Naive thymus-derived CD8-positive, alpha-beta T cell (primary cell): ENCODE data around the gene IFNGR2. TPM values are rescaled to one million over a fixed set of nuclear protein-coding genes. Genes with fewer than 3 reads are reported as not detected.
"Not testable (repeated sequence)": the region's sequence is repeated elsewhere in the genome, so short reads cannot be mapped to it uniquely, and the experiment has no call there.

ENCODE experiments used
- ATAC-seq, 2 donors: fragments of 150-1000 bp; cut with Tn5 transposase in 1 of 2; sonication (Bioruptor Pico), chemical (Tn5 transposase) in 1 of 2; 1 replicate in 1 of 2; 2 replicates in 1 of 2; pipeline ENCODE4 v1.10.0; 2021; ENCODE audit warnings: mild to moderate bottlenecking in 2 of 2, moderate library complexity in 2 of 2
- POLR2A ChIA-PET: fragments of 350-600 bp; sonication (Branson Sonifier 250); formaldehyde crosslinking; loops from one replicate; lab custom pipeline; 2021; ENCODE audit warnings: antibody characterized with exemption; lab: Charles Lee
- DNase-seq, 10 donors: peaks; one replicate each; pipeline versions ENCODE4 v3.0.0 to v3.0.0-alpha.2; 2020 to 2022
- H3K27ac Mint-ChIP-seq, 10 donors: one replicate each; pipeline ENCODE4 v1.8.0; 2020 to 2022; ENCODE audit warnings: mild to moderate bottlenecking in 10 of 10, mixed read lengths in 10 of 10, moderate library complexity in 4 of 10, inconsistent platforms in 1 of 10
- H3K27me3 Mint-ChIP-seq, 5 donors: one replicate each; pipeline ENCODE4 v1.8.0; 2021 to 2022; ENCODE audit warnings: mixed read lengths in 5 of 5
- H3K36me3 Mint-ChIP-seq, 3 donors: one replicate each; pipeline ENCODE4 v1.8.0; 2020 to 2022; ENCODE audit warnings: mixed read lengths in 3 of 3, mild to moderate bottlenecking in 2 of 3, inconsistent platforms in 1 of 3
- H3K4me1 Mint-ChIP-seq, 4 donors: one replicate each; pipeline ENCODE4 v1.8.0; 2021 to 2022; ENCODE audit warnings: mixed read lengths in 4 of 4
- H3K4me3 Mint-ChIP-seq, 10 donors: one replicate each; pipeline ENCODE4 v1.8.0; 2020 to 2022; ENCODE audit warnings: mild to moderate bottlenecking in 10 of 10, mixed read lengths in 10 of 10, moderate library complexity in 6 of 10, inconsistent platforms in 1 of 10
- H3K9me3 Mint-ChIP-seq, 9 donors: one replicate each; pipeline ENCODE4 v1.8.0; 2020 to 2022; ENCODE audit warnings: mixed read lengths in 9 of 9, mild to moderate bottlenecking in 3 of 9, inconsistent platforms in 1 of 9, moderate library complexity in 1 of 9
- polyA plus RNA-seq, 3 donors: library from polyadenylated mRNA; unstranded; fragments of 300-500 nt; fragmentation: Illumina TruSeq; gene quantifications; one replicate each; pipeline ENCODE4 v1.2.3, GENCODE V29; 2021
- total RNA-seq, 8 experiments: library from RNA in 2 of 8; stranded (reverse) in 2 of 8; gene quantifications; one replicate each; pipeline ENCODE4 v1.2.3 and lab custom pipeline; 2021 to 2026

IFNGR2 gene
- total and polyA plus RNA-seq, 5 experiments from 2014 or later = 11.3 to 30.9 (median 24.4) TPM

DNA sequence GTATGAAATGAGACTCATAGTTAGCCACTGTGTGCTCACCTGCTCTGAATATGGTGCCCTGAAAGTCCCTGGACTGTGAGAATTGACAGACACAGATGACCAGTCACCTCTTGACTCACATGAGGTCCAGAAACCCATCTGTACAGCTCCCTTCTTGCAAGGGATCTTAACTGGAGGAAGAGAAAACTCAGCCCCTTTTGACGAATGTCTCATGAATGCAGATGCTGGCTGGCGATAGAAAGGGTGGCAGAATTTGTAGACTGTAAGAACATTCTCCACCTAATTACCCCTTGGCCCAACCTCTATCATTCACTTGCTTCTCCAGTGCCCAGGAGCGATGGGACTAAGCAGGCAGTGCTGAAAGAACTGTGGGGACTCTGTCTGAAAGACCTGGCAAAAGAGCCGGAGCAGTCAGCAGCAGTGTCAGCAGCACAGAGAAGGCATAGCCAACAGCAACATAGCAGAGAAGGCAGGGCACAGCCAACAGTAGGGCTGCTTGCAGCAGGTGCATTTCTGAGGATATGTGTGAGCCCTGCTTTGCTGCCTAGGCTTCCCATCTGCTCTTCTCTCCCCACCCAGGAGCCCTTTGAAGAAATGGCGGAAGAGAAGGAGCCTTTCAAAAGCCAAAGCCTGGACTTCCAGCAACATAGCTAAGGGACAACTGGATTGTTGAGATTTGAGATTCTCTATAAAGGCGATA is 25.8 kb upstream of the IFNGR2 start:
- DNase-seq (no peak), ATAC-seq (no peak)
- Mint-ChIP-seq H3K36me3 (no peaks in the 10 kb centered on the region), H3K27me3 (peaks cover 0 to 2% (median 0%) of the 10 kb centered on the region in 5 donors), H3K9me3 (peaks cover 0 to 2% (median 0%) of the 10 kb centered on the region in 9 donors), H3K27ac (peak overlapping the region in 3 of 10 donors; percentile 36 to 59 (median 57)), H3K4me1 (peaks cover 18 to 75% (median 38%) of the 10 kb centered on the region in 4 donors), H3K4me3 (no peak overlapping the region)
- POLR2A ChIA-PET = interaction anchor here (0.6 to 1.0 kb wide), 8 partner anchors 9 to 762 kb away, joined by 3 to 5 read pairs (median 3); no protein-coding TSS in a partner anchor

DNA sequence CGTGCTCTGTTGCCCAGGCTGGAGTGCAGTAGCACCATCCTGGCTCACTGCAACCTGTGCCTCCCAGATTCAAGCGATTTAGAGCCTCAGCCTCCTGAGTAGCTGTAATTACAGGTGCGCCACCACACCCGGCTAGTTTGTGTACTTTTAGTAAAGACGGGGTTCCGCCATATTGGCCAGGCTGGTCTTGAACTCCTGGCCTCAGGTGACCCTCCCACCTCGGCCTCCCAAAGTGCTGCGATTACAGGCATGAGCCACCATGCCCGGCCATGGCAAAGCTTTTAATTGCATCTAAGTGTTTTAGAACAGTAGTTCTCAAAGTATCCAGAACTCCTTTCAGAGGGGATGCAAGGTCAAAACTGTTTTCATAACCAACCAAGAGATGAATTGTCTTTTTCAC is 25.1 kb upstream of the IFNGR2 start:
- peaks cover 0 to 2% (median 0%) of the 10 kb centered on the region in 5 donors for H3K27me3 Mint-ChIP-seq
- H3K27ac Mint-ChIP-seq = peak overlapping the region in 1 of 10 donors; percentile 59
- H3K4me1 Mint-ChIP-seq = peaks cover 21 to 79% (median 45%) of the 10 kb centered on the region in 4 donors
- no peak overlapping the region for H3K4me3 Mint-ChIP-seq
- no peaks in the 10 kb centered on the region for H3K36me3 Mint-ChIP-seq
- POLR2A ChIA-PET = interaction anchor here (0.6 to 1.0 kb wide), 4 partner anchors 10 to 79 kb away, joined by 3 to 5 read pairs (median 3); no protein-coding TSS in a partner anchor
- ATAC-seq (no peak), DNase-seq (no peak)
- peaks cover 0 to 2% (median 0%) of the 10 kb centered on the region in 9 donors for H3K9me3 Mint-ChIP-seq

DNA sequence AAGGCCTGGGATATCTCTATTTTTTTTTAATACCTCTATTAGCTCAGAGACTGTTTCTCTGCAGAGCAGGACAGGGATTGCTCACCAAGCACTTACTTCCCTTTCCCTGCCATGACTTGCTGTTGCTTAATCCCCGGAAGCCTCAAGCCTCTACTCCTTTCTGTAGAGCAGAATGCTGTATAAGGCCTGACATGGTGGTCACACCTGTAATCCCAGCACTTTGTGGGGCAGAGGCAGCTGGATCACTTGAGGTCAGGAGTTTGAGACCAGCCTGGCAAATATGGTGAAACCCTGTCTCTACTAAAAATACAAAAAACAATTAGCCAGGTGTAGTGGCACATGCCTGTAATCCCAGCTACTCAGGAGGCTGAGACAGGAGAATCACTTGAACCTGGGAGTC is 23.3 kb upstream of the IFNGR2 start:
- Mint-ChIP-seq H3K27ac (peak overlapping the region; percentile 86 to 95 (median 91)), H3K4me3 (peak overlapping the region; percentile 22 to 80 (median 68)), H3K4me1 (peaks cover 28 to 82% (median 61%) of the 10 kb centered on the region in 4 donors)
- DNase-seq, H3K27me3 Mint-ChIP-seq, H3K9me3 Mint-ChIP-seq, ATAC-seq, H3K36me3 Mint-ChIP-seq: not testable (repeated sequence)
- POLR2A ChIA-PET = interaction anchor here (0.7 to 3.9 kb wide), 7 partner anchors 19 to 145 kb away, joined by 3 to 46 read pairs (median 3); partner anchors contain the start of genes IFNAR1, IL10RB and TMEM50B

DNA sequence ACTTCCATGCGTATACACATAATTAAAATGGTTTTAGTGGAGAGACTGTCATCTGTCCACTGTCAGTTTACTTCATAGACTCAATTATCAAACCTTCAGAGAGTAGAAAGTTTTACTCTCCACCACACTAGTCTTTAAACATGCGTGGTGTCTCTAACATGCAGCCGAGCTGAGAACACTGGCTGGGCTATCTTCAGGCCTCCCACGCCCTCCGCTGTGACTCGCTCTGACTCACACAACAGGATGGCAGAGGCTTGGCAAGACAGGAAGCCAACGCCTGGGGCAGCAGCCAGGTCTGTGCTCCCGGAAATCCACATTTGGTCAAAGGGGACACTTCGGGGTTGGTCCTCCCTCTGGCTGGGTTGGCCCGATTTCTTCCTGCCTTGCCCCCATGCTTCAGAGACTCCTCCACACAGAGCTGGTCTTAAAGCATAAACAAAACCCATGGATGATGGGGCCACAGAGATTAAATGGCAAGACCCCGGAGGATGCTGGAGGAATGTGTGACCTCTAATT is 22.7 kb upstream of the IFNGR2 start:
- peak overlapping the region; percentile 86 to 95 (median 91) for H3K27ac Mint-ChIP-seq
- H3K36me3 Mint-ChIP-seq = no peaks in the 10 kb centered on the region
- POLR2A ChIA-PET = interaction anchor here (0.8 to 3.9 kb wide), 10 partner anchors 19 to 194 kb away, joined by 3 to 46 read pairs (median 4); partner anchors contain the start of genes IFNAR1, IL10RB and TMEM50B
- H3K9me3 Mint-ChIP-seq = peaks cover 0 to 2% (median 0%) of the 10 kb centered on the region in 9 donors
- DNase-seq = peak; percentile 50 to 92 (median 74)
- peak; percentile 74 to 77 for ATAC-seq
- no peaks in the 10 kb centered on the region for H3K27me3 Mint-ChIP-seq
- H3K4me1 Mint-ChIP-seq = peaks cover 27 to 82% (median 61%) of the 10 kb centered on the region in 4 donors
- H3K4me3 Mint-ChIP-seq = peak overlapping the region; percentile 19 to 80 (median 68)

DNA sequence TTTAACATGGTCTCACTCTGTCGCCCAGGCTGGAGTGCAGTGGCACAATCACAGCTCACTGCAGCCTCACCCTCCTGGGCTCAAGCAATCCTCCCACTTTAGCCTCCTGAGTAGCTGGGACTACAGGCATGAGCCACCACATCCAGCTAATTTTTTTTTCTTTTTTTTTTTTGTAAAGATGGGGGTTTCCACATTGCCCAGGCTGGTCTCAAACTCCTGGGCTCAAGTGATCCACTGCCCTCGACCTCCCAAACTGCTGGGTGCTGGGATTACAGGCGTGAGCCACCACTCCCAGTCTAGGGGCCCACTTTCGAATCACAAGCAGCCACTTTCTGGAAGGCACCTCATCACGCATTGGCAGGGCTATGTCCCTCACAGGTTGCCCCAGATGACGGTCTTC is 21.8 kb upstream of the IFNGR2 start:
- peak overlapping the region in 7 of 10 donors; percentile 63 to 82 (median 77) for H3K4me3 Mint-ChIP-seq
- not testable (repeated sequence) for H3K27me3 Mint-ChIP-seq, ATAC-seq, H3K36me3 Mint-ChIP-seq, H3K9me3 Mint-ChIP-seq, DNase-seq
- H3K4me1 Mint-ChIP-seq = peaks cover 28 to 82% (median 67%) of the 10 kb centered on the region in 4 donors
- H3K27ac Mint-ChIP-seq = peak overlapping the region; percentile 86 to 95 (median 91)
- POLR2A ChIA-PET = interaction anchor here (0.8 to 3.9 kb wide), 8 partner anchors 20 to 197 kb away, joined by 3 to 46 read pairs (median 4); partner anchors contain the start of gene IFNAR1

DNA sequence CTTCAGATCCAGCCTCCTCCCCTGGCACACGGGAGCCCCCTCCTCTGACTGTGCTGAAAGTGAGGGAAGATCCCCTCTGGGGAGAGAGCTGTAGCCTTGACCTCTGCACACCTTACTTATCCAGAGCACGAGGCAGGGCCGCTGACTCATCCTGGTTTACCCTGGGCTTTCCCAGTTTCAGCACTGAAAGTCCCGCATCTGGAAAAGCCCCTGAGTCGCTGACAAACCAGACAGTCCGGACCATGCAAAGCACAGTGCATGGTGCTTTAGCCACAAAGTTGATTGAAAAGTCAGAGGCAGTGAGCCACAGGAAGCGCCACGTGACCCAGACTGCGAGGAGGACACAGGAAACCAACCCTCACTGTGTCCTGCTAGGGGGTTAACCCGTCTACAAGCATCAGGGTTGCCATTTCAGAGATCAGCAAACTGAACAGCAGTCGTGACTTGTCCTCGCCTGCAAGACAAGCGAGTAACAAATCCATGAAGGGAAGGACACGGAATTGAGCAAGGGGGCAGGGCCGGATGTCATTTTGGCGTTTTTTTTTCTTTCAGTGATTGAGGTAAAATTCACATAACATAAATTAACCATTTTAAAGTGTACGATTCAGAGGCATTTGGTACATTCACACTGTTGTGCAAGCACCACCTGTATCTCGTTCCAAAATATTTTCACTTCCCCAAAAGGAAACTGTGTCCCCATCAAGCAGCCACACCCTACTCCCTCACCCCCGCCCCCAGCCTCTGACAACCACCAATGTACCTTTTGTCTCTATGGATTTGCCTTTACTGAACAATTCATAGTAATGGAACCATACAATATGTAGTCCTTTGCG is 19.9 kb upstream of the IFNGR2 start:
- peak overlapping the region; percentile 61 to 95 (median 89) for H3K27ac Mint-ChIP-seq
- H3K4me3 Mint-ChIP-seq = peak overlapping the region; percentile 77 to 92 (median 88)
- H3K9me3 Mint-ChIP-seq = peaks cover 0 to 2% (median 0%) of the 10 kb centered on the region in 9 donors
- peaks cover 0 to 1% (median 0%) of the 10 kb centered on the region in 5 donors for H3K27me3 Mint-ChIP-seq
- DNase-seq = peak; percentile 22 to 74 (median 46)
- peaks cover 25 to 75% (median 67%) of the 10 kb centered on the region in 4 donors for H3K4me1 Mint-ChIP-seq
- peak; percentile 35 to 36 for ATAC-seq
- H3K36me3 Mint-ChIP-seq = no peaks in the 10 kb centered on the region
- POLR2A ChIA-PET = interaction anchor here (0.6 to 3.9 kb wide), 7 partner anchors 19 to 655 kb away, joined by 3 to 46 read pairs (median 5); partner anchors contain the start of genes GART, IFNAR1, SON and SYNJ1

DNA sequence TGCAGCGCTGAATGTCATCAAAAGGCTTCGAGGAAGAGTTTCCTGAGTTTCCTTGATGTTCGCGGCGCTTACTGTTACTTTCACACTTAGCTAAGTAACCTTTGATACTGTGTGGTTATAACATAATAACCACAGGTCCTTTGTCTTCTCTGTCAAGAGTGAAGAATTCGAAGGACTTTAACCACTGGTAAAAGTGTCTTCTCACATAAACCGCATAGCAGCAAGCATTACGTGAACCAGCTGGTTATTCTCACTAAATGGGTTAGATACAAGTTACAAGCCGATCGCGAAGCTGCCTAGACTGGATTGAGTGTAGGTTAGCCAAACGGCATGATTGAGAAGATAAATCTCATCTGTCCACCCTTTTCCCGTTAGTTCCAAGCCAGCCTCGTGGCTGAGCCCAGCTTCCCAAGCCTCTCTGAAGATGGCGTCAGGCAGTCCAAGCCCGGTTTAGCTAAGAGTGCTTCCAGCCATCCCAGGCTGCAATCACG is 18.3 kb upstream of the IFNGR2 start:
- H3K9me3 Mint-ChIP-seq = peaks cover 0 to 2% (median 0%) of the 10 kb centered on the region in 9 donors
- peak overlapping the region; percentile 66 to 89 (median 80) for H3K4me3 Mint-ChIP-seq
- H3K27me3 Mint-ChIP-seq = peaks cover 0 to 3% (median 0%) of the 10 kb centered on the region in 5 donors
- ATAC-seq (peak; percentile 59 to 74), DNase-seq (peak in 6 of 10 donors; percentile 28 to 81 (median 65))
- POLR2A ChIA-PET = interaction anchor here (0.6 to 2.9 kb wide), 14 partner anchors 10 to 613 kb away, joined by 3 to 29 read pairs (median 4); partner anchors contain the start of genes IFNAR1, IFNGR2, PAXBP1 and SON
- peak overlapping the region; percentile 55 to 95 (median 88) for H3K27ac Mint-ChIP-seq
- H3K36me3 Mint-ChIP-seq = no peaks in the 10 kb centered on the region
- peaks cover 23 to 68% (median 61%) of the 10 kb centered on the region in 4 donors for H3K4me1 Mint-ChIP-seq

DNA sequence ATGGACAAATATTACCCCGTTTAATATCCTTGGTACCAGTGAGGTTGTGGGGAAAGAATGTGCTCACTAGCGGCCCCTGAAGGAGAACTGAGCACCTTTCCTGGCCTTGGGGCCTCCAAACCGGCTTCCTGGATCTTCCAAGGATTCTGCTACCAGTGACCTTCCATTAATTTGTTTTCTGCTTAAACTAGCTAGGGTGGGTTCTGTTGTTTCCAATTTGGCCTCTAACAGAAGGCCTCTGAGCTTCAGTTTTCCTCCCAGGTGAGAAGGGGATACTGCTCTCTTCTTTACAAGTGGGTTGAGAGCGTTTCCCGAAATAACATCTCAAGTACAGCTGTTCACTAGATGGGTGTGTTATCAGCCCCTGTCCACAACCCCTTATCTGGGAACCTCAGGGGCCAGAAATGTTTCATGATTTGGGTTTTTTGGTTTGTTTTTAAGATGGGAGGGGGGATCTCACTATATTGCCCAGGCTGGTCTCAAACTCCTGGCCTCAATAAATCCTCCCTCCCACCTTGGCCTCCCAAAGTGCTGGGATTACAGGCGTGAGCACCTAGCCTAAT is 16.9 kb upstream of the IFNGR2 start:
- Mint-ChIP-seq H3K36me3 (no peaks in the 10 kb centered on the region), H3K27me3 (peaks cover 0 to 3% (median 0%) of the 10 kb centered on the region in 5 donors), H3K9me3 (no peaks in the 10 kb centered on the region), H3K4me3 (peak overlapping the region in 1 of 10 donors; percentile 15), H3K27ac (peak overlapping the region in 2 of 10 donors; percentile 2 to 43), H3K4me1 (peaks cover 18 to 53% (median 47%) of the 10 kb centered on the region in 4 donors)
- POLR2A ChIA-PET = interaction anchor here (0.5 to 2.9 kb wide), 5 partner anchors 9 to 67 kb away, joined by 3 to 29 read pairs (median 3); partner anchors contain the start of gene IFNGR2
- ATAC-seq (no peak), DNase-seq (no peak)

DNA sequence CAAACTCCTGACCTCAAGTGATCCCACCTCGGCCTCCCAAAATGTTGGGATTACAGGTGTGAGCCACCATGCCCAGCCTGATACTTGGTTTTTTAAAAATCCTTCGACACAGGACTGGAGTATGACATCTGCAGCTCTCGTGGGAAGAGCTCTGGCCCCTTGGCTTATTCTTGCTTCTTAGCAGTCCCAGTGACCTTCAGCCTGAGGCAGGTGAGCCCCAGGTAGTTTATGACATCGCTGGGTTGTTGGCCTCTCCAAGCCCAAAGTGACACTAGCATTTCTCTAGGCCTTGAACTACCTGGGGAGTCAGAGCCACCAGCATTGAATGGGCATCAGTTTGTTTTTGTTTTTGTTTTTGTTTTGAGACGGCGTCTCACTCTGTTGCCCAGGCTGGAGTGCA is 15.9 kb upstream of the IFNGR2 start:
- POLR2A ChIA-PET = interaction anchor here (1.3 to 1.4 kb wide), 2 partner anchors 8 to 26 kb away, joined by 3 to 4 read pairs; no protein-coding TSS in a partner anchor
- no peak for DNase-seq
- H3K27me3 Mint-ChIP-seq = peaks cover 0 to 3% (median 0%) of the 10 kb centered on the region in 5 donors
- H3K4me3 Mint-ChIP-seq = no peak overlapping the region
- peaks cover 17 to 47% (median 38%) of the 10 kb centered on the region in 4 donors for H3K4me1 Mint-ChIP-seq
- ATAC-seq = no peak
- H3K9me3 Mint-ChIP-seq = no peaks in the 10 kb centered on the region
- no peak overlapping the region for H3K27ac Mint-ChIP-seq
- no peaks in the 10 kb centered on the region for H3K36me3 Mint-ChIP-seq

DNA sequence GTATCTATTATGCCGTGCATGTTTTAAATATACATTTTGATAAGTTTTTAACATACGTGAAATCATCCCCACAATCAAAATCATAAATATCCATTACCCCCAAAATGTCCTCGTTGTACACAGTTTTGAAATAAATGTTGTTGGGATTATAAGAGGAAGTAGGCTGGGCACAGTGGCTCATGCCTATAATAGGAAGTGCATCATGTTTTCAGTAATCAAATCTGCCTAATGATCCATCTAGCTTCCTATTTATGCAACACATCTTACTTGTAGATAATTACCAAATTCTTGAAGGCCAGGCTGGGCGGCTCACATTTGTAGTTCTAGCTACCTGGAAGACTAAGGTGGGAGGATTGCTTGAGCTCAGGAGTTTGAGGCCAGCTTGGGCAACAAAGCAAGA is 15.0 kb upstream of the IFNGR2 start:
- H3K36me3 Mint-ChIP-seq = no peaks in the 10 kb centered on the region
- peaks cover 16 to 43% (median 29%) of the 10 kb centered on the region in 4 donors for H3K4me1 Mint-ChIP-seq
- H3K9me3 Mint-ChIP-seq = no peaks in the 10 kb centered on the region
- H3K27me3 Mint-ChIP-seq = peaks cover 0 to 3% (median 0%) of the 10 kb centered on the region in 5 donors
- H3K27ac Mint-ChIP-seq = peak overlapping the region in 1 of 10 donors; percentile 78
- POLR2A ChIA-PET = interaction anchor here (1.3 to 1.8 kb wide), 2 partner anchors 14 to 27 kb away, joined by 4 to 5 read pairs; no protein-coding TSS in a partner anchor
- no peak for DNase-seq
- no peak for ATAC-seq
- peak overlapping the region in 1 of 10 donors; percentile 45 for H3K4me3 Mint-ChIP-seq

DNA sequence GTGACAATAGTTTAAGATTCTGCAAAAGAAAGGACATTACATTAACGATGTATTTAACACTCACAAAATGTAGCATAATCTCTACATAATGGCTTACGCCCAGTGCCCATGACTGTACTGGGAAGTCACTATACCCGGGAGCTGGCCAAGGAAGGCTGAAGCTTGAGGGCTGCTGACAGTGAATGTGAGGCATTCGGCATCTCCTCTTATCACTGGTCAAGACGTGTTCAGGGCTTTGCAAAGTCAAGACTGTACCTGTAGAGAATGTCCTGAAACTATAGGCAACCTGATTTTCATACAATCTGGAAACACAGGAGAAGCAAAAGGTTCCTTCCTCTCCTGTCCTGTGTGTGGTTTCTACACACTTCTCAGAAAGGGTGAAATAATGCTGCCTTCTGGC is 12.7 kb upstream of the IFNGR2 start:
- Mint-ChIP-seq H3K27ac (peak overlapping the region in 1 of 10 donors; percentile 13), H3K27me3 (peaks cover 0 to 4% (median 0%) of the 10 kb centered on the region in 5 donors), H3K9me3 (no peaks in the 10 kb centered on the region), H3K4me1 (peaks cover 4 to 37% (median 7%) of the 10 kb centered on the region in 4 donors), H3K36me3 (no peaks in the 10 kb centered on the region), H3K4me3 (no peak overlapping the region)
- DNase-seq = no peak
- POLR2A ChIA-PET = no interaction called here
- ATAC-seq = no peak
